Smooth muscle cell (in vitro differentiated cells): ENCODE data around the gene LRRTM4. TPM values are rescaled to one million over a fixed set of nuclear protein-coding genes. Genes with fewer than 3 reads are reported as not detected.

Experiments
- DNase-seq: peaks from one replicate; lab custom pipeline; 2025; ENCODE audit not compliant: unreplicated experiment; lab: John Stamatoyannopoulos, UW
- H2AFZ ChIP-seq: fragments of 200-600 bp; sonication (generic); 2 replicates; pipeline ENCODE4 v1.6.0; 2016; ENCODE audit warnings: antibody characterized with exemption, low read depth, mild to moderate bottlenecking
- H3F3A ChIP-seq: fragments of 200-600 bp; sonication (generic); 2 replicates; pipeline ENCODE4 v1.6.0; 2017; ENCODE audit warnings: antibody characterized with exemption, low read depth
- H3K27ac ChIP-seq: fragments of 200-600 bp; sonication (generic); 2 replicates; pipeline ENCODE4 v1.5.1; 2016; ENCODE audit warnings: low read depth, mild to moderate bottlenecking
- H3K27me3 ChIP-seq: fragments of 200-600 bp; sonication (generic); 2 replicates; pipeline ENCODE4 v1.6.1; 2016; ENCODE audit warnings: low read depth, mild to moderate bottlenecking
- H3K36me3 ChIP-seq: fragments of 200-600 bp; sonication (generic); 2 replicates; pipeline ENCODE4 v1.5.1; 2016; ENCODE audit warnings: low read depth
- H3K4me1 ChIP-seq: fragments of 200-600 bp; sonication (generic); 2 replicates; pipeline ENCODE4 v1.5.1; 2016; ENCODE audit warnings: low read depth
- H3K4me2 ChIP-seq: fragments of 200-600 bp; sonication (generic); 2 replicates; pipeline ENCODE4 v1.6.0; 2016; ENCODE audit warnings: mild to moderate bottlenecking
- H3K4me3 ChIP-seq: fragments of 200-600 bp; sonication (generic); 2 replicates; pipeline ENCODE4 v1.5.1; 2016; ENCODE audit warnings: mild to moderate bottlenecking
- H3K79me2 ChIP-seq: fragments of 200-600 bp; sonication (generic); 2 replicates; pipeline ENCODE4 v1.6.0; 2016; ENCODE audit warnings: low read depth, mild to moderate bottlenecking
- H3K9ac ChIP-seq: fragments of 200-600 bp; sonication (generic); 2 replicates; pipeline ENCODE4 v1.6.0; 2016; ENCODE audit warnings: low read depth
- H3K9me3 ChIP-seq: fragments of 200-600 bp; sonication (generic); replicated peaks from 2 replicates; pipeline ENCODE4 v1.5.1; 2016; ENCODE audit warnings: low read depth
- H4K20me1 ChIP-seq: fragments of 200-600 bp; sonication (generic); 2 replicates; pipeline ENCODE4 v1.6.0; 2016; ENCODE audit warnings: low read depth
- CTCF ChIP-seq: fragments of 200-600 bp; sonication (generic); IDR thresholded peaks from 2 replicates; pipeline ENCODE4 v1.5.1; 2017; ENCODE audit warnings: borderline replicate concordance, mild to moderate bottlenecking, antibody characterized with exemption; ENCODE audit not compliant: insufficient read depth, poor library complexity, severe bottlenecking
- WGBS: methylation state at CpG from one replicate; pipeline ENCODE4 v1.1.7; 2016; ENCODE audit warnings: low lambda C conversion rate; 5-methylcytosine and 5-hydroxymethylcytosine counted together
- polyA plus RNA-seq: library from polyadenylated mRNA; unstranded; fragments of >200 nt; fragmentation: Nextera tagmentation; extraction: Ambion mirVana; gene quantifications from 2 replicates; pipeline ENCODE4 v1.2.1, GENCODE V29; 2016
- total RNA-seq: library from RNA; depleted of rRNA; stranded (reverse); fragments of >200 nt; gene quantifications from 2 replicates; pipeline ENCODE4 v1.2.3, GENCODE V29; 2014

LRRTM4 gene
- total and polyA plus RNA-seq, 2 experiments from 2014 or later, result 1.4 to 5.5 TPM

- no peaks in the 10 kb centered on the region for H3F3A ChIP-seq
- H2AFZ ChIP-seq, result no peak overlapping the region
- no peaks in the 10 kb centered on the region for H3K36me3 ChIP-seq
- H3K79me2 ChIP-seq, result no peaks in the 10 kb centered on the region
- TF ChIP-seq CTCF, result no peak
- no peak for DNase-seq
- peaks cover 16% of the 10 kb centered on the region for H3K4me1 ChIP-seq
- H3K9me3 ChIP-seq, result no peaks in the 10 kb centered on the region
- H3K27ac ChIP-seq, result no peak overlapping the region
- WGBS, result 82% methylated on average over 1 of the region's 1 CpG
- no peak overlapping the region for H3K4me3 ChIP-seq
- H3K27me3 ChIP-seq, result no peaks in the 10 kb centered on the region
- no peak overlapping the region for H3K4me2 ChIP-seq
- H4K20me1 ChIP-seq, result no peaks in the 10 kb centered on the region
- H3K9ac ChIP-seq, result no peak overlapping the region
These were observed 127.2 kb downstream of the LRRTM4 start for GRCh38 chr2:77395011-77395410.

- H3K79me2 ChIP-seq, result no peaks in the 10 kb centered on the region
- H4K20me1 ChIP-seq, result no peaks in the 10 kb centered on the region
- H3K4me1 ChIP-seq, result peaks cover 16% of the 10 kb centered on the region
- no peak overlapping the region for H3K4me3 ChIP-seq
- no peak for DNase-seq
- H2AFZ ChIP-seq, result no peak overlapping the region
- no peaks in the 10 kb centered on the region for H3K27me3 ChIP-seq
- no peak overlapping the region for H3K27ac ChIP-seq
- no peak for TF ChIP-seq CTCF
- no peaks in the 10 kb centered on the region for H3K9me3 ChIP-seq
- no peak overlapping the region for H3K9ac ChIP-seq
- H3K36me3 ChIP-seq, result no peaks in the 10 kb centered on the region
- no peak overlapping the region for H3K4me2 ChIP-seq
- no peaks in the 10 kb centered on the region for H3F3A ChIP-seq
These were observed 131.1 kb downstream of the LRRTM4 start for GRCh38 chr2:77391119-77391518.

GRCh38 chr2:77387324-77387723 lies 134.9 kb downstream of the LRRTM4 start:
- no peak overlapping the region for H2AFZ ChIP-seq
- H3K4me1 ChIP-seq, result peaks cover 17% of the 10 kb centered on the region
- no peak overlapping the region for H3K4me3 ChIP-seq
- no peaks in the 10 kb centered on the region for H3F3A ChIP-seq
- WGBS, result 67% methylated on average over 3 of the region's 3 CpGs
- no peaks in the 10 kb centered on the region for H3K27me3 ChIP-seq
- no peak overlapping the region for H3K9ac ChIP-seq
- H3K27ac ChIP-seq, result no peak overlapping the region
- DNase-seq, result no peak
- H3K4me2 ChIP-seq, result no peak overlapping the region
- no peaks in the 10 kb centered on the region for H3K9me3 ChIP-seq
- no peaks in the 10 kb centered on the region for H4K20me1 ChIP-seq
- no peaks in the 10 kb centered on the region for H3K36me3 ChIP-seq
- no peaks in the 10 kb centered on the region for H3K79me2 ChIP-seq
- TF ChIP-seq CTCF, result no peak

GRCh38 chr2:77372636-77373035 lies 149.5 kb downstream of the LRRTM4 start:
- Histone ChIP-seq H2AFZ (no peak overlapping the region), H4K20me1 (no peaks in the 10 kb centered on the region), H3K27ac (no peak overlapping the region), H3K36me3 (no peaks in the 10 kb centered on the region), H3K9me3 (no peaks in the 10 kb centered on the region), H3K27me3 (no peaks in the 10 kb centered on the region), H3K4me3 (no peak overlapping the region), H3K79me2 (no peaks in the 10 kb centered on the region), H3K9ac (no peak overlapping the region), H3F3A (no peaks in the 10 kb centered on the region), H3K4me1 (no peaks in the 10 kb centered on the region), H3K4me2 (no peak overlapping the region)
- no peak for DNase-seq
- no peak for TF ChIP-seq CTCF
